PC-9 (cell line): ENCODE results near the gene GALNT13.

ENCODE experiments used
- EZH2 ChIP-seq: fragments of 200-600 bp; sonication (generic); IDR thresholded peaks from 2 replicates; pipeline ENCODE4 v1.8.0; 2017; ENCODE audit warnings: antibody characterized with exemption, low read depth
- TF ChIP-seq, protein P1 (sequence below): fragments of 200-600 bp; sonication (generic); conservative IDR thresholded peaks from 2 replicates; pipeline ENCODE4 v1.6.1; 2017; ENCODE audit warnings: mixed run types, antibody characterized with exemption, mild to moderate bottlenecking, moderate library complexity

DNA sequence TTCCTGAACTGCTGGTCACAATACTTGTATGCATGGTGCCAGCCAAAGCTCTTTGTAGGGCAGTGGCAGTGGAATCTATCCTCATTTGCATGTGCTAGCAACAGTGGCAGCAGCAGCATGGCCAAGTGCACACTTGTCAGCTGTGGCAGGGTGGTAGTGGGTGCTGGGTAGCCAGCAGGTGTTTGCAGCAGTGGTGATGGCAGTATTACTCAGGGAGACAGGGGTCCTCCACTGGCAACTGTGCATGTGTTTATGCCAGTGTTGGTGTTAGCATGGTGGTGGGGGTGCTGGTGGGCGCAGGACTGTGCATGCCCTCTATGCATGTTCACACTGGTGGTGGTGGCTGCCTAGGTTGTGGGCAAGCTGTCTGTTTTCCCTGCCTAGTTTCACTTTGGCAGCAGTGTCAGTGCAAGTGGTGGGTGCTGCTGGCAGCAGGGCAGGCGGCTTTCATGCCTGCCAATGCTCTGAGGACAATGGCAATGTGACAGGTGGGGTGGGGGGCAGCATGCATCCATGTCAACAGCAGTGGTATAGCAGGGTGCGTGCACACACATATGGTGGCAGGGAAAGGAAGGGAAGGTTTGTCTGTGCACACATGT lies 41.2 kb downstream of the GALNT13 start:
- TF ChIP-seq, protein P1, sequence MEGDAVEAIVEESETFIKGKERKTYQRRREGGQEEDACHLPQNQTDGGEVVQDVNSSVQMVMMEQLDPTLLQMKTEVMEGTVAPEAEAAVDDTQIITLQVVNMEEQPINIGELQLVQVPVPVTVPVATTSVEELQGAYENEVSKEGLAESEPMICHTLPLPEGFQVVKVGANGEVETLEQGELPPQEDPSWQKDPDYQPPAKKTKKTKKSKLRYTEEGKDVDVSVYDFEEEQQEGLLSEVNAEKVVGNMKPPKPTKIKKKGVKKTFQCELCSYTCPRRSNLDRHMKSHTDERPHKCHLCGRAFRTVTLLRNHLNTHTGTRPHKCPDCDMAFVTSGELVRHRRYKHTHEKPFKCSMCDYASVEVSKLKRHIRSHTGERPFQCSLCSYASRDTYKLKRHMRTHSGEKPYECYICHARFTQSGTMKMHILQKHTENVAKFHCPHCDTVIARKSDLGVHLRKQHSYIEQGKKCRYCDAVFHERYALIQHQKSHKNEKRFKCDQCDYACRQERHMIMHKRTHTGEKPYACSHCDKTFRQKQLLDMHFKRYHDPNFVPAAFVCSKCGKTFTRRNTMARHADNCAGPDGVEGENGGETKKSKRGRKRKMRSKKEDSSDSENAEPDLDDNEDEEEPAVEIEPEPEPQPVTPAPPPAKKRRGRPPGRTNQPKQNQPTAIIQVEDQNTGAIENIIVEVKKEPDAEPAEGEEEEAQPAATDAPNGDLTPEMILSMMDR = no peak
- no peak for TF ChIP-seq EZH2
